Right ventricle myocardium superior (tissue), 1 donor: ENCODE results near the gene VAMP4. TPM values are rescaled to one million over a fixed set of nuclear protein-coding genes. Genes with fewer than 3 reads are reported as not detected.

Source experiments
- ATAC-seq: fragments of 200-7000 bp; cut with Tn5 transposase; one replicate; pipeline ENCODE4 v1.9.1; 2020; ENCODE audit warnings: mild to moderate bottlenecking; ENCODE audit not compliant: poor library complexity
- DNase-seq: peaks from one replicate; pipeline ENCODE4 v3.0.0-alpha.2; 2020
- intact Hi-C: fragments of 100-400 bp; cut with DNase I; formaldehyde crosslinking; loops from one replicate; pipeline ENCODE4 v1.11.2; 2022
- long read RNA-seq: library from polyadenylated mRNA; unstranded; transcript quantifications from one replicate; pipeline ENCODE4 v2.0.0, GENCODE V29; 2021
- total RNA-seq: library from RNA; stranded (reverse); fragmentation: NEBNext Ultra II Directional; extraction: Animal tissue kit (Norgen Biotek cat#: 25700); gene quantifications from one replicate; pipeline ENCODE4 v1.2.1, GENCODE V29; 2021
- donor health status: DM: no; HTN: yes; CAD: no; lungs with severe emphysema.

Gene VAMP4, protein sequence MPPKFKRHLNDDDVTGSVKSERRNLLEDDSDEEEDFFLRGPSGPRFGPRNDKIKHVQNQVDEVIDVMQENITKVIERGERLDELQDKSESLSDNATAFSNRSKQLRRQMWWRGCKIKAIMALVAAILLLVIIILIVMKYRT
- total RNA-seq, result 12.1 TPM
- long read RNA-seq, full-length matches to known transcripts, result 23 of 25 reads
- long read RNA-seq, partial matches to known transcripts, result 0 of 25 reads
- long read RNA-seq, other reads (novel, unspliced or antisense), result 2 of 25 reads

DNA sequence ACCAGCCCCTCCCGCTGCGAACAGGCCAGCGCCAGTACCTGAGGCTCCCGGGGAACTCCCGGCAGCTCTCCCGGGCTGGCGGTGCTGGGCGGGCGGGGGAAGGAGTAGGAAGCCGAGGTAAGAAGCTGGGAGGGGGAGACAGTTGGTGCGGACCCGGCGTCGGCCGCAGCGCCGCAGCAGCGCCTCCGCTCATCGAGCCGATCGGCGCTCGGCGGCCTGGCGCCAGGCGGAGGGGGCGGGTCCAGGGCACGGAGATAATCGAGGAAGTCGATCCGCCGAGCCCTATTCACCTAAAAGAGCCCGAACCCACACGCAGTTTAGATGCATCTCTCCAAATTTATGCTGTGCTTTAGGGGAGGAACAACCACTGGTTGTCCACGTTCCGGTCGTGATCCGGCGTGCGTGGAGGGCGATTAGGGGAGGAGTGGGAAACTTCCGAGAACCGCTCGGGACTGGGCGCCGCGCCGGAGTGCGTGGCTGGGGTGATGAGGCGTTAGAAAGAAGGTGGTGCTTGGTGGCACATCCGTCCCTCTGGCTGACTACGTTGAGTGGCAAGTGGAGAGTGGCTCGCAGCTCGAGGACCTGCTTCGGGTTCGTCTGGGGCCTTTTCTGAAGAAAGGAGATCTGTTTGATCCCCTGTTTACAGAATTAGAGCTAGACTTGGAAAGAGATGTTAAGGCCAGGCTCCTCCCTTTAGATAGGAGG, at the start of gene VAMP4:
Gene VAMP4 (minus strand): TSS at position 194 of the 705 bp plus-strand sequence. CDS start 3,651 bp downstream, outside the sequence.
- DNase-seq (peak; percentile 93), ATAC-seq (peak; percentile 96)
- intact Hi-C loops, result no loop called here

DNA sequence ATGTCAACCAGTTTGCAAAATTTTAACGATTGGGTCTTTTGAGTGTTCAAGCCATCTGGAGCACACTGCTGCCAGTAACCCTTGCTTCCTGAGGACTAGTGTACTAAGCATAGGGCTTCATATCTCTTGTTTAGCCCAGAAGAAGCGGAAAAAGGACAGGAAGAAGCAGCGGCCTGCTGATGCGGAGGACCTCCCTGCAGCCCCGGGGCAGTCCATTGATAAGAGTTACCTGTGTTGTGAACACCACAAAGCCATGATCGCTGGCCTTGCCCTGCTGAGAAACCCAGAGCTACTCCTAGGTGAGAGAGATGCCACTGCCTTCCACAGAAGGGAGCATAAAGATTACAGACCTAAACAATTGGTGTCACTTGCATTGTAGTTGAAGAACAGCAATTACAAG, 48.5 kb upstream of the VAMP4 start:
- DNase-seq (no peak), ATAC-seq (no peak)
- intact Hi-C loops, result no loop called here

DNA sequence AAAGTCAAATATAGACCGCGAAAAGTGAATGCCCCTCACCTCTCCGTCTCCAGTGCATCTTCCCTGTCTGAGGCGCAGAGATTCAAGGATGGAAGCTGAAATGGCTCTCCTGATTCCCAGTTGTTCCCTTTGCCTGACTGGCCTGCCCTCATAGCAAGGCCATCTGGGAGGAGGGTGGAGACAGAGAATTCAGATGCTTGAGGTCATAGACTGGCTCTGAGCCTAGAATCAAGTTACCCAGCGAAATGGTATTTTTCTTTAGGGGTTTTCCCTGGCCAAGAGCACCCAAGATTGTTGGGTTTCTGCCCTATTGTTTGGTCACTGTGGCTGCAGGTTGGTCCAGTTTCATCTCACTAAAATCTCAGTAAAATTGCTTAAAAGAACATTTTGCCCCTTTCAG, 46.8 kb upstream of the VAMP4 start:
- intact Hi-C loops, result no loop called here
- peak; percentile 31 for ATAC-seq
- DNase-seq, result no peak

DNA sequence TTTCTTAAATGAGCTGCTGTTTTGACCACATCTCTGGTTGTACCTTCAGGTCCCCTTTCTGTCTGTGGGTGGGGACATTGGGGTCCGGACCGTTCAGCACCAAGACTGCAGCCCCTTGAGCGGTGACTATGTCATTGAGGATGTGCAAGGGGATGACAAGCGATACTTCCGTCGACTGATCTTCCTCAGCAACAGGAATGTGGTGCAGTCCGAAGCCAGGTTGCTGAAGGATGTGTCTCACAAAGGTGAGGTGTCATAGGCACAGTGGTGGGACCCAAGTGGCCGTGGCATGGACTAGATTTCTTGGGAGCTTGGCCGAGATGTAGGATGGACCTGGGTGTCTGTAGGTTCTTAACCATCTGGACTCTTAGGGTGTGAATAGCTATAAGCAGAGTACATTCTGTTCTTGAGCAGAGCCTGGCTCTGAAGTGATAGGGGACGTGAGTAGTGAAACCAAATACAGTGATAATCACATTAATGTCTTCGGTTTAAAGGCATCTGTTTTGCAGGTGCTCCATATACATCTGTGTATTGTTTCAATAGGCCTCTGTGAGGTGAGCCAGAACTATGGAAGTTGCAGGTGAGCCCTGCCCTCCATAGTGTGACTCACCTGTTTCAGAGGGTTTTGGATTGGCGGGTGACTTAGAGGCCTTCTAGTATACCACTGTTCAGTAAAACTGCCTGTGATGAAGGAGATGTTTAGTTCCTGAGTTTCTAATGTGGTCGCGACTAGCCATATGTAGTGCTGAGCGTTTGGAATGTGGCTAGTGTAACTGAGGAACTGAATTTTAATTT, 46.0 kb upstream of the VAMP4 start:
- DNase-seq (no peak), ATAC-seq (no peak)
- intact Hi-C loops, result no loop called here

DNA sequence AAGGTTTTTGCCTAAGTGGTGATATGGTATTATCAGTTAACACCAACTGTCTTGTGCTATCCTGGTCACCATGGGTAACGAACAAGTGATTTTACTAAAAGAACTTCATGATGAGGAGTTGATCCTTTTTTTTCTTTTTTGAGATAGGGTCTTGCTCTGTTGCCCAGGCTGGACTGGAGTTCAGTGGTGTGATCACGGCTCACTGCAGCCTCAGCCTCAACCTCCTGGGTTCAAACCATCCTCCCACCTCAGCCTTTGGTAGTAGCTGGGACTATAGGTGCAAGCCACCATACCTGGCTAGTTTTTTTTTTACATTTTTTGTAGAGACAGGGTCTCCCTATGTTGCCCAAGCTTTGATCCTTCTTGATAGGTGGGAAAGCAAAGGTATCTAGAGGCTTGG, 44.7 kb upstream of the VAMP4 start:
- no peak for DNase-seq
- no peak for ATAC-seq
- intact Hi-C loops, result no loop called here

DNA sequence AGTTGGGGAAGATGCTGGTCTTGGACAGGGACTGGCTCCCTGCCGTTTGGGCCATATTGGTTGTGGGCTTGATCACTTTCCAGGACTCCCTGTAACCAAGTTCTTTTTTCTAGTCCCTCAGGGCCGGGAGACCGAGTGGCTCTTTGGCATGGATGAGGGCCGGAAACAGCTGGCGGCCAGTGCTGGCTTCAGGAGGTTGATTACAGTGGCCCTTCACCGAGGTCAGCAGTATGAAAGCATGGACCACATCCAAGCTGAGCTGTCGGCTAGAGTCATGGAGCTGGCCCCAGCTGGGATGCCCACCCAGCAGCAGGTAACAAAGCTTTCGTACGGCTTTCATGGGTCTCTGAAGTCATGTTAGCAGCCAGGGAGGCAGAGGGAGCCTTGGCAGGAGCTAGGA, 43.9 kb upstream of the VAMP4 start:
- ATAC-seq (no peak), DNase-seq (no peak)
- intact Hi-C loops, result no loop called here

DNA sequence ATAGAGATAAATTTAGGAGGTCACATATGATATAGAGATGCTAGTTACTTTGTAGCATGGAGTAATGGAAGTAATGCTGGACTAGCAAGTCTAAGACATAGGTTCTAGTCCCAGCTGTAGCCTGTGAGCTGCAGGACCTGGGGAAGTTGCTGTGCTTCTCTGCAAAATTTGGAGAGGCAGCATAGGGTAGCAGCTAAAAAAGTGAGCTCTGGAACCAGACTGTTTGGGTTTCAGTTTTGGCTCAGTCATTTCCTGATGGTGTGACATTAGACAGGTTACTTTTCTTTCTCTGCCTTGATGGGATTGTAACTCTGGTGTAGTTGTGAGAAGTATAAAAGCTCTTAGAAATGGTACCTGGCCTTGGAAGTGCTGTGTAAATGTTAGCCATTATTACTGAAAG, 42.9 kb upstream of the VAMP4 start:
- intact Hi-C loops, result no loop called here
- ATAC-seq (no peak), DNase-seq (no peak)

DNA sequence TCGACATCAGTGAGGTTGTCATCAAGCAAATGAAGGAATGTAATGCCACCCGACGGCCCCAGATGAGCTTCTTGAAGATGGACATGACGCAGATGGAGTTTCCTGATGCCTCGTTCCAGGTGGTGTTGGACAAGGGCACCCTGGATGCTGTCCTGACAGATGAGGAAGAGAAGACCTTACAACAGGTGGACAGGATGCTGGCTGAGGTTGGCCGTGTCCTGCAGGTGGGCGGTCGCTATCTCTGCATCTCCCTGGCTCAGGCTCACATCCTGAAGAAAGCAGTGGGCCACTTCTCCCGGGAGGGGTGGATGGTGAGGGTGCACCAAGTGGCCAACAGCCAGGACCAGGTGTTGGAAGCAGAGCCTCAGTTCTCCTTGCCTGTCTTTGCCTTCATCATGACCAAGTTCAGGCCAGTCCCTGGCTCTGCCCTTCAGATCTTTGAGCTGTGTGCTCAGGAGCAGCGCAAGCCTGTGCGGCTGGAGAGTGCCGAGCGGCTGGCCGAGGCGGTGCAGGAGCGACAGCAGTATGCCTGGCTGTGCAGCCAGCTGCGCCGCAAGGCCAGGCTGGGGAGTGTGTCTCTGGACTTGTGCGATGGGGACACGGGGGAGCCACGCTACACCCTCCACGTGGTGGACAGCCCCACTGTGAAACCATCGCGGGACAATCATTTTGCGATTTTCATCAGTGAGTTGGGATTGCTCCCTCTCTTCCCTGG, 42.1 kb upstream of the VAMP4 start:
- no peak for ATAC-seq
- DNase-seq, result no peak
- intact Hi-C loops, result no loop called here

DNA sequence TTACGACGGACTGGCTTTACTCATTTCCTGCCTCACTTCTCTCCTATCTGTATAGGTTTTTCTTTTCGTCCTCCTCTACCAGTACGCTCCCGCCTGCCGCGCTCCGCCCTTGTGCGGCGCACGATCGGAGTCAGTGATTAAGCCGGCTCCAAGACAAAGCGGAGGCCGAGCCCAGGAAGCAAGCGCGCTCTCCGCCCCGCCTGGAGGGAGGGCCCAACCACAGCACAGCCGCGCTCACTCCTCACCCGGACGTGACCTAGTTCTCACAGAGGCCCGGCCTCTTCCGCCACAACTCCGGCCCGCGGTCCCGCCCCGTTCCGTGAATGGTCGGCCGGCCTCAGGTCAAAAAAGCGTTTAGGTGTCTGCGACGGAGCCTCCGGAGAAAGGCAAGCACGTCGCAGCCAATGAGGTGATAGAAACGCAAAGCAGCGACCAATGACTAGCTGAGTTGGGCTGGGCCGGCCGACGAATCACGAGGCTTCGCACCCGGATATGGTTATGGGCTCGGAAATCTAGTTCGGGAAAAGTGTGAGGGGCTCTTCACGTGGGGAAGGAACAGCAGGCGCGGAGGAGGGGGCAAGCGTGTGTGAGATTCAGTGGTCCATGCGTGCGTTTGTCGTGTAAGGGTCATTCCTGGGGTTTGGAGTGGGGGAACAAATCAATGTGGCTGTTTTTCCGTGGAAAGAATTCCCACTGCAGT, 39.5 kb upstream of the VAMP4 start, which contains the start of gene METTL13:
Gene METTL13 (plus strand): TSS at position 485 of the 700 bp plus-strand sequence. CDS start 308 bp downstream, outside the sequence.
- ATAC-seq, result peak; percentile 99
- peak; percentile 99 for DNase-seq
- intact Hi-C loops, result loop anchor here (2.0 kb wide), 1 partner anchor 137 kb away; no protein-coding TSS in a partner anchor

DNA sequence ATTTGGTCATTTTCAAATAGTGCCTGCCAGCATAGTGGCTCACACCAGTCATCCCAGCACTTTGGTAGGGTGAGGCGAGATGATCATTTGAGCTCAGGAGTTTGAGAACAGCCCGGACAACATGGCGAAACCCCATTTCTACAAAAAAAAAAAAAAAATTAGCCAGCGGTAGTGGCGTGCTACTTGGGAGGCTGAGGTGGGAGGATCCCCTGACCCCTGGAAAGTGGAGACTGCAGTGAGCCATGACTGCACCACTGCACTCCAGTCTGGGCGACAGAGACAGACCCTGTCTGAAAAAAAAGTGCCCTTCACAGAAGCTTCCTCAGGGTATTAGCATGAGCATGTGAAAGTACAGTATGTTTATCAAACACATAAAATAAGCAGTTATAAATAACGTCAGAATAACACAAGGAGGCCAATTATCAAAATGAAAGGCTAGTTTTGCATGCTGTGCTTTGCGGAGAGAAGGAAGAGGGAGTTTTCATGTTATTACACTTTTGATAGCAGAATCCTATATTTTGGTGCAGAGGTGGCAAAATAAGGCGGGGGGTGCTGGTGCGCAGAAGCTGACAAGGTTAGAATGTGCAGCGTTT, 38.8 kb upstream of the VAMP4 start:
- peak; percentile 8 for ATAC-seq
- intact Hi-C loops, result loop anchor here (2.0 kb wide), 1 partner anchor 136 kb away; no protein-coding TSS in a partner anchor
- no peak for DNase-seq

DNA sequence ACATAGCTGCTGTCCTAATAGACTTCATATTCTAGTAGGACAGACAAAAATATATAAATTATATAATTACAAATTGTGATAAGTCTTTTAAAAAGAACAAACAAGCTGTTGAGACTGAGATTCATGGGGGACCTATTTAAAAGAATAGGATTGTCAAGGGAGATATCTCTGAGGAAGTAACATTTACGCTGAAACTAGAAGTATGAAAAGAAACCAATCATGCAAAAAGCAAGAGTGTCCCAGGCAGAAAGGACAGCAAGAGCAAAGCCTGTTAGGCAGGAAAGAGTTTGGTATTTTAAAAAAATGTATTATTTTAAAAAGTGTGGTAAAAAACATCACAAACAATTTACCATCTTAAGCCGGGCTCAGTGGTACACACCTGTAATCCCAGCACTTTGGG, 30.4 kb upstream of the VAMP4 start:
- ATAC-seq (no peak), DNase-seq (no peak)
- intact Hi-C loops, result no loop called here

DNA sequence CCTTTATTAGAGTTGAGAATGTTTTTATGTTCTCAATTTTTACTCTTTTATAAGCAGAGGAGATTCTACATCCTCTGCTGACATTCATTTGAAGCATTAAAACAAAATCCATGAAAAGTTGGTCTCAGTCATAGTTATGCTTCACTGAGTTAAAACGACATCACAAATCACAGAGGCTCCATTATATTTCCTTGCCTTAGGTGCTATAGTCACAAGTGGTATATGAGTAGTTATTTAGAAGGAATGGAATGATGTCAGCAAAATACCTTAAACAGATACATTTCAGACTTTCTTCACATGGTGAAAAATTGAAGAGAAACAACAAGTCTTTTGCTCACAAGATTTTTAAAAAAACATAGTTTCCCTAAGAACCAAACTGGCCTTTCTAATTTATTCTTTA, 27.9 kb upstream of the VAMP4 start:
- intact Hi-C loops, result no loop called here
- ATAC-seq (no peak), DNase-seq (no peak)

DNA sequence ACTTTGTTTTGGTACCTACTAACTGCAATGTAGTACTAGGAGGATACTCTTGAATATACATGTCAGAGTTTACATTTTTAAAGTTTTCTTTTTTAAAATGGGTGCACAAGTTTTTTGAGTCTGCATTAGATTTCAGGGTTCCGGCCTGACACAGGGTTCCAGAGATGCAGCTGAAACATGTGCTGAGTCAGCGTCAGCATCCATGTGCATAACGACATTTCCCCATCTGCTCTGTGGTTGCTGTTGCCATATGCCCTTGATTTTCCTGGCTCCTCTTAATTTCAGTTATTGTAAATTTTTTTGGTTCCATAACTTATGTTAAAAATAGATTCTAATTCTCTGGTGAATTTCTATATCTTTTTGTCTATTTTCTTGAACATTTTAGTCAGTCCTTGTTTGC, 27.3 kb upstream of the VAMP4 start:
- ATAC-seq (no peak), DNase-seq (no peak)
- intact Hi-C loops, result no loop called here

DNA sequence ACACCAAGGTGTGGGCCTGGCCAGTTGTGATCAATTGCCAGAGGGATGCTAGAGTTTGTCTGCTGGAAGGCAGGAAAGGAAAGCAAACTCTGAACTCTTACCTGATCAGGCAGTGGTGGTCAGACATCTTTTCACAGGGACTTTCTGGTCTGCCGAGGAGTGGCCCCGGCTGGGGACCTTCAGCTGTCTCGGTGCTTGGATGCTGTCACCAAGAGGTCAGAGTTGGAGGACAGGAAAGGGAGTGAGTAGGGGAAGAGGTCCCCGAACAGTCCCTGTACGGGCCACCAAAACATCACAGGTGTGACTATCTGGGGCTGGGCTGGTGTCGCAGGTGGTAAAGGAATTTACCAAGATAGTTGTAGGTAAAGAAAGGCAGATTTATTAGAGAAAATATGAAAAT, 21.9 kb upstream of the VAMP4 start:
- intact Hi-C loops, result no loop called here
- ATAC-seq, result no peak
- no peak for DNase-seq

DNA sequence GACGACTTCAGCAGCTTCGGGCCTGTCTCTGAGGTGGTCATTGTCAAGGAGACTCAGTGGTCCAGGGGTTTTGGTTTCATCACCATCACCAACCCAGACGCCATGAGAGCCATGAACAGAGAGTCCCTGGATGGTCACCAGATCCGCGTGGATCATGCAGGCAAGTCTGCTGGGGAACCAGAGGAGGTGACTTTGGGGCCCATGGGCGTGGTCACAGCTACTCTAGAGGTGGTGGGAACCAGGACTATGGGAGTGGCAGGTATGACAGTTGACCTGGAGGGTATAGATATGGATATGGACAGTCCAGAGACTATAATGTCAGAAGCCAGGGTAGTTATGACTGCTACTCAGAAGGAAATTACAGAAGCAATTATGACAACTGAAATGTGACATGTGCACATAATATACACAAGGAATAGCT, 20.3 kb upstream of the VAMP4 start:
- DNase-seq, result no peak
- ATAC-seq, result no peak
- intact Hi-C loops, result no loop called here

DNA sequence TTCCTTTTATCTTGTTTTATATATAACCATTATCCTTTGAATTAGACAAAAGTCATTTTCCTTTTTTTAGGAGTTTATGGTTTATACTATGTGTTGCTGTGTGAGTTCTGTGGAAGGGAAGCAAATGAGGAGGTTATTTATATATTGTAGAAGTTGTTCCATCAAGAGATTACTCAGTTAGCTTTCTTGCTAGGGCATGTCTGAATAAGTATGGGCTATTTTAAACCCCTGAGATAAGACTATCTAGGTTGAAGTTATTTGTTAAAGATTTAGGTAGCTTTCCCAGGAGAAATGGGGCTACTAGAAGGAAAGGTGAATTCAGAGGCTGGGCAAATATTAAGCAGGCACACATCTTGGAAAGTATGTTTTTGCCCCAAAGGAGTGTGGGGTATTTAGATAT, 16.1 kb upstream of the VAMP4 start:
- intact Hi-C loops, result no loop called here
- DNase-seq (no peak), ATAC-seq (peak; percentile 45)

DNA sequence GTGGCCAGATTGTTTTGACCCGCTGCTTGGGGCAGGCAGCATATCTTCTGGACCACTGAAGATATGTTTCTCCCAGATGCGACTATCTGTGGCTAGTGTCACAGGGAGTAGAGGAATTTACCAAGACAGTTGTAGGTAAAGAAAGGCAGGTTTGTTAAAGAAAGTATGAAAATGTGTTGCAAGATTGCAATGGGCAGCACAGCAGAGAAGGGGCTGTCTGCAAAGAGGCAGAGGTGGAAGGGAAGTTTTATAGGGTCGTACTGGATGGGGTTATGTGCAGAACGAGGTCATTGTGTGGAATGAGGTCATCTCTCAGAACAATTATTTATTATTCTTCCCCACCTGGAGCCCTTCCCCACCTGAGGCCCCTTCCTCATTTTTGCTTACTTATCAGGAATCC, 15.0 kb upstream of the VAMP4 start:
- DNase-seq, result no peak
- no peak for ATAC-seq
- intact Hi-C loops, result no loop called here

DNA sequence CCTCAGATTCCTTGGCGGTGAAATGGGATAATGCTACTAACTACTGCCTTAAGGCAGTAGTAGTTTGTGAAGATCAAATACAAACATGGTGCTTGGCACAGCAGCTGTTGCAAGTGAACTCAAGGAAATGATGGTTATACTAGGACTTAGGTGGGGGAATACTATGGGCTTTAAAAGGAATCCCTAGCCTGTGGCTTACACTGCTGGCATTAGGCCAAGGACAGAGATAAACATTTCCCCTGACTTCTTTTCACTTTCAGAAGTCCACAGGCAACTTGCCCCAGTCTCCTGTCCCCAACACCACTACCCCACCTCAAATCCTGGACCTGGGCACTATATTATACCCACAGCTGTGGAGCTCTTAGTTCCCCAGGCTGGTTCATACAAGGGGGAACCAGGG, 13.1 kb upstream of the VAMP4 start:
- ATAC-seq, result no peak
- intact Hi-C loops, result no loop called here

More for the DNA sequence above, 13.1 kb upstream of the VAMP4 start:
- no peak for DNase-seq
